ACC112 (cell line): ENCODE measurements around the gene FGF11.

Experiments
- H2AFZ ChIP-seq: fragments of 200-600 bp; sonication (generic); one replicate; pipeline ENCODE4 v1.6.0; 2017; ENCODE audit warnings: antibody characterized with exemption, low read length; ENCODE audit not compliant: unreplicated experiment
- H3K27ac ChIP-seq: fragments of 200-600 bp; sonication (generic); 2 replicates; pipeline ENCODE4 v1.5.1; 2014; ENCODE audit warnings: low read depth, mild to moderate bottlenecking, antibody characterized with exemption, low read length, moderate library complexity
- H3K27me3 ChIP-seq: fragments of 200-600 bp; sonication (generic); 2 replicates; pipeline ENCODE4 v1.6.1; 2014; ENCODE audit warnings: mild to moderate bottlenecking, antibody characterized with exemption, low read length, moderate library complexity, mixed read lengths; ENCODE audit not compliant: insufficient read depth
- H3K36me3 ChIP-seq: fragments of 200-600 bp; sonication (generic); 2 replicates; pipeline ENCODE4 v1.6.1; 2016; ENCODE audit warnings: mild to moderate bottlenecking, antibody characterized with exemption, low read length, moderate library complexity, mixed read lengths; ENCODE audit not compliant: insufficient read depth
- H3K4me1 ChIP-seq: fragments of 200-600 bp; sonication (generic); one replicate; pipeline ENCODE4 v1.6.1; 2016; ENCODE audit warnings: low read length, mixed read lengths; ENCODE audit not compliant: insufficient read depth, unreplicated experiment, control insufficient read depth
- H3K4me3 ChIP-seq: fragments of 200-600 bp; sonication (generic); 2 replicates; pipeline ENCODE4 v1.5.1; 2014; ENCODE audit warnings: mild to moderate bottlenecking, low read depth, low read length
- H3K79me2 ChIP-seq: fragments of 200-600 bp; sonication (generic); one replicate; pipeline ENCODE4 v1.6.0; 2016; ENCODE audit warnings: low read length; ENCODE audit not compliant: control insufficient read depth, unreplicated experiment, insufficient read depth

The FGF11 gene

GRCh38 chr17:7439462-7440112 is at the start of gene FGF11:
Gene FGF11, plus strand, starts transcription at chr17:7439512. Its CDS starts 109 bp downstream, at chr17:7439621.
- Histone ChIP-seq H3K27ac (no peak within 1 kb of the TSS), H3K79me2 (no peaks in the 10 kb centered on the region), H3K36me3 (no peaks in the 10 kb centered on the region), H3K4me3 (peak within 1 kb of the TSS; percentile 80), H2AFZ (peak within 1 kb of the TSS; percentile 48), H3K4me1 (peaks cover 20% of the 10 kb centered on the region), H3K27me3 (peaks cover 16% of the 10 kb centered on the region)

GRCh38 chr17:7389924-7390910 is 49.1 kb upstream of the FGF11 start:
- peaks cover 5% of the 10 kb centered on the region for H3K79me2 ChIP-seq
- H3K27ac ChIP-seq, result no peak overlapping the region
- H3K27me3 ChIP-seq, result no peaks in the 10 kb centered on the region
- no peak overlapping the region for H2AFZ ChIP-seq
- peaks cover 10% of the 10 kb centered on the region; the same call in 1 of the 2 replicates for H3K36me3 ChIP-seq
- peaks cover 4% of the 10 kb centered on the region for H3K4me1 ChIP-seq
- H3K4me3 ChIP-seq, result no peak overlapping the region

- peaks cover 5% of the 10 kb centered on the region for H3K79me2 ChIP-seq
- H3K4me3 ChIP-seq, result no peak overlapping the region
- peaks cover 10% of the 10 kb centered on the region; the same call in 1 of the 2 replicates for H3K36me3 ChIP-seq
- no peak overlapping the region for H3K27ac ChIP-seq
- no peak overlapping the region for H2AFZ ChIP-seq
- H3K4me1 ChIP-seq, result peaks cover 4% of the 10 kb centered on the region
- no peaks in the 10 kb centered on the region for H3K27me3 ChIP-seq
Observed at GRCh38 chr17:7391307-7391706, 48.0 kb upstream of the FGF11 start.

DNA sequence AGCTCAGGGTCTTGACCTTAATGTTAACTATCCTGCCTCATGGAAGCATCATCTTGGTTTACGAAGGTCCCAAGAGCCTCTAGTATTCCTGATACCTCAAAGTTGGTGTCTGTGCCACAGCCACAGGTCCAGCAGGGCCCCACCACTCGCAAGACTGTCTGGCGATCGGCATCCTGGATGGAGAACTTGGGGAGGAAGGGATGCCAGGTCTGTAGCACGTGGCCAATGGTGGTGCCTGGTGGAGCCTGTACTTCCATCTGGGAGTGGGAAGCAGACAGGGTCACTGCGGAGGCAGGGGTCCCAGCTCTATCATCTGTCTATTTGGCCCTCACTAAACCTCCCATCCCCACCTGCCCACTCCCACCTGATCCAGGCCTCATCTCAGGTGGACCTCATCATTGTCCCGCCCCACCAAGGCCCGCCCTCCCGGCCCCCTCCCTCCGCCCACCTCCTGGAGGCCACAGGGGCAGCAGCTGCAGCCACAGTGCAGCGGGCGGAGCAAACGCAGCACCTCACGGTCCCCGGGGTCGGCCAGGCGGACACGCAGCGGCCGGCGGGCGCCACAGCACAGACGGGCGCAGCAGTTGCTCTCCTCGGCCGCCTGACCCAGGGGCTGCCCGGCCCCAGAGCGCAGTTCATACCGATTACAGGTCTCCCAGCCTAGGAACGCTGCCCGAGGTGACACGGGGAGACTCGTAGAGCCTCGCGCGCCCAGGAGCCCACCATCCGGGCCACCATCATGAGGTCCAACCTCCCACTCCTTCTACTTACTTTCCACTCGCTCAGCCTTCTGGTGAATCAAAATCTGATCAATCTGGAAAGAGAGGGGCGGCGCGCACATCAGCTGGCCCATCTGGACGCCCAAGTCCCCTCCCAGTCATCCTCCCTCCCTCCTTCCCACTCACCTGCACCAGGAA is 46.4 kb upstream of the FGF11 start:
- Histone ChIP-seq H3K4me3 (peak overlapping the region; percentile 89), H3K27ac (no peak overlapping the region), H3K27me3 (no peaks in the 10 kb centered on the region), H3K4me1 (peaks cover 4% of the 10 kb centered on the region), H3K36me3 (peaks cover 10% of the 10 kb centered on the region; the same call in 1 of the 2 replicates), H3K79me2 (peaks cover 5% of the 10 kb centered on the region), H2AFZ (no peak overlapping the region)

DNA sequence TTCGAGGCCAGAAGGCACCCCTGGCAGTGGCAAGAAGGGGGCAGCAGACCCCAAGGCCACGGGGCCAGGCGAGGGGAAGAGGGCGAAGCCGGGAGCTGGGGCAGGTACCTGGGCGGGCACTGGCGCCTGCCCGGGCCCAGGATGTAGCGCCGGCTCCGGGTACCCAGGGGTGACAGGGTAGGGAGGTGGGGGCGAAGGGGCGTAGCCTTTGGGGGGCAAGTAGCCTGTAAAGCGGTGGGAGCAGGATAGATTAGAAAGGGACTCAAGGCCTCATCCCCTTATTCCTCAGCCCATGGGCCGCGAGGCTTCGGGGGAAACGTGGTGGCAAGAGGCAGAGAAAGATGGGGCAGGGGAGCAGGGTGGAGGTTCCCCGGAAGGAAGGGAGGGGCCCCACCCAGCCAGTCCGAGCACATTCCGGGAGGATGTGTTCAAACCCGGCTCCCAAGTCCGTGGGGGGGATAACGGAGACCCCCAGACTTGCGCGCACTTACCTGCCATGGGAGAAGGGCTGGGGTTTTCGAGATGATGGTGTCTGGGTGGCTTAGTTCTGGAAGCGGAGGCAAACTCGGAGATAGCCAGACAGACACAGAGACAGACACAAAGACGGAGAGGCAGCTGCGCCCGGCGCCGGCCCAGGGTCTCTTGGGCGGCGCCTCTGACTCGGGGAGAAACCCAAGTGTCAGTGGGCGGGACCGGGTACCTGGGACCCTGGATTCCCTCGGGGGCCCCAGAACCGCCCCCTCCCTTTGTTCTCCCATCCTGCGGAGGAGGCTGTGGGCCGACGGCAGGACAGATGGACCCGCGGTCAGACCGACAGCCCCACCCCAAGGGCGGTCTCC is 45.5 kb upstream of the FGF11 start:
- peaks cover 5% of the 10 kb centered on the region for H3K79me2 ChIP-seq
- peak overlapping the region; percentile 75 for H3K27ac ChIP-seq
- peaks cover 4% of the 10 kb centered on the region for H3K4me1 ChIP-seq
- H3K36me3 ChIP-seq, result peaks cover 10% of the 10 kb centered on the region; the same call in 1 of the 2 replicates
- H3K27me3 ChIP-seq, result no peaks in the 10 kb centered on the region
- peak overlapping the region; percentile 76 for H2AFZ ChIP-seq
- peak overlapping the region; percentile 89 for H3K4me3 ChIP-seq

GRCh38 chr17:7394452-7395191 is 44.7 kb upstream of the FGF11 start, which contains the start of gene PLSCR3:
Gene PLSCR3, minus strand, starts transcription at chr17:7394525. Its CDS starts 415 bp downstream, at chr17:7394110.
- Histone ChIP-seq H3K79me2 (peaks cover 5% of the 10 kb centered on the region), H3K36me3 (peaks cover 9% of the 10 kb centered on the region; the same call in 1 of the 2 replicates), H3K27me3 (no peaks in the 10 kb centered on the region), H2AFZ (peak within 1 kb of the TSS; percentile 83), H3K4me3 (peak within 1 kb of the TSS; percentile 89), H3K4me1 (peaks cover 4% of the 10 kb centered on the region), H3K27ac (peak within 1 kb of the TSS; percentile 75)

GRCh38 chr17:7396147-7396546 is 43.2 kb upstream of the FGF11 start:
- Histone ChIP-seq H2AFZ (no peak overlapping the region), H3K4me3 (no peak overlapping the region), H3K36me3 (peaks cover under 1% of the 10 kb centered on the region; the same call in 1 of the 2 replicates)

GRCh38 chr17:7398612-7399011 is 40.7 kb upstream of the FGF11 start:
- no peak overlapping the region for H3K4me3 ChIP-seq
- no peaks in the 10 kb centered on the region for H3K27me3 ChIP-seq
- peaks cover 6% of the 10 kb centered on the region for H3K4me1 ChIP-seq
- H3K27ac ChIP-seq, result no peak overlapping the region
- peaks cover 10% of the 10 kb centered on the region for H3K79me2 ChIP-seq
- H2AFZ ChIP-seq, result no peak overlapping the region
- no peaks in the 10 kb centered on the region for H3K36me3 ChIP-seq

More at GRCh38 chr17:7396147-7396546, 43.2 kb upstream of the FGF11 start:
- peaks cover 5% of the 10 kb centered on the region for H3K79me2 ChIP-seq
- no peaks in the 10 kb centered on the region for H3K27me3 ChIP-seq
- no peak overlapping the region for H3K27ac ChIP-seq
- peaks cover 4% of the 10 kb centered on the region for H3K4me1 ChIP-seq
